B cell (primary cell): ENCODE measurements around the gene FAM53A. TPM values are rescaled to one million over a fixed set of nuclear protein-coding genes. Genes with fewer than 3 reads are reported as not detected.

Experiments used
- ATAC-seq: fragments of 200-7000 bp; cut with Tn5 transposase; one replicate; pipeline ENCODE4 v1.10.0; 2021; ENCODE audit warnings: low read depth, mild to moderate bottlenecking, moderate number of reproducible peaks, moderate library complexity
- CTCF ChIA-PET: fragments of 350-600 bp; sonication (Branson Sonifier 250); formaldehyde crosslinking; loops from one replicate; lab custom pipeline; 2021; ENCODE audit warnings: antibody characterized with exemption, inconsistent platforms; lab: Charles Lee
- POLR2A ChIA-PET: fragments of 350-600 bp; sonication (Branson Sonifier 250); formaldehyde crosslinking; loops from one replicate; lab custom pipeline; 2021; ENCODE audit warnings: antibody characterized with exemption; lab: Charles Lee
- DNase-seq: peaks from one replicate; pipeline ENCODE4 v3.0.0; 2013
- H2AFZ ChIP-seq: 2 replicates; pipeline ENCODE4 v1.6.1; 2012; ENCODE audit warnings: mild to moderate bottlenecking, low read depth, low read length; ENCODE audit not compliant: insufficient read depth, poor library complexity, severe bottlenecking
- H3K27ac ChIP-seq, 2 donors: 1 replicate in 1 of 2; 2 replicates in 1 of 2; pipeline ENCODE4 v1.5.1; 2012 to 2013; ENCODE audit warnings: low read length in 2 of 2, mild to moderate bottlenecking in 2 of 2, moderate library complexity in 1 of 2
- H3K27me3 ChIP-seq, 4 experiments: fragments of 200-600 bp in 1 of 4; sonication (generic) in 1 of 4; replicated peaks in 1 of 4; 1 replicate in 2 of 4; 2 replicates in 2 of 4; pipeline versions ENCODE4 v1.6.1 to v1.7.0; 2013 to 2016; ENCODE audit warnings: low read length in 3 of 4, mild to moderate bottlenecking in 2 of 4, mixed read lengths in 1 of 4, moderate library complexity in 1 of 4; ENCODE audit not compliant: insufficient read depth in 4 of 4, control insufficient read depth in 3 of 4; ENCODE audit errors: control extremely low read depth in 1 of 4
- H3K36me3 ChIP-seq, 2 experiments: replicated peaks in 1 of 2; 1 replicate in 1 of 2; 2 replicates in 1 of 2; pipeline versions ENCODE4 v1.6.1 to v1.7.1; 2013; ENCODE audit warnings: low read length in 1 of 2; ENCODE audit not compliant: insufficient read depth in 2 of 2, control insufficient read depth in 1 of 2; ENCODE audit errors: control extremely low read depth in 1 of 2, extremely low read depth in 1 of 2
- H3K4me1 ChIP-seq, 2 donors: fragments of 200-600 bp in 1 of 2; sonication (generic) in 1 of 2; 1 replicate in 1 of 2; 2 replicates in 1 of 2; pipeline versions ENCODE4 v1.5.1 to v1.6.1; 2013 to 2017; ENCODE audit warnings: low read length in 2 of 2; ENCODE audit not compliant: control insufficient read depth in 2 of 2, insufficient read depth in 2 of 2
- H3K4me2 ChIP-seq: replicated peaks from 2 replicates; pipeline ENCODE3; 2012; ENCODE audit warnings: mild to moderate bottlenecking, low read depth, low read length; ENCODE audit not compliant: poor library complexity, severe bottlenecking
- H3K4me3 ChIP-seq, 5 experiments: fragments of 200-600 bp in 1 of 5; sonication (generic) in 1 of 5; 1 replicate in 3 of 5; 2 replicates in 2 of 5; pipeline versions ENCODE4 v1.5.1 to v1.7.0; 2011 to 2016; ENCODE audit warnings: low read length in 4 of 5, mild to moderate bottlenecking in 4 of 5, low read depth in 2 of 5, control low read depth in 1 of 5, moderate library complexity in 1 of 5; ENCODE audit not compliant: insufficient read depth in 1 of 5; ENCODE audit errors: control extremely low read depth in 1 of 5, extremely low read depth in 1 of 5
- H3K79me2 ChIP-seq: fragments of 200-600 bp; sonication (generic); one replicate; pipeline ENCODE4 v1.6.0; 2016; ENCODE audit warnings: low read length; ENCODE audit not compliant: control insufficient read depth, insufficient read depth
- H3K9ac ChIP-seq: fragments of 200-600 bp; sonication (generic); 2 replicates; pipeline ENCODE4 v1.6.1; 2017; ENCODE audit warnings: mild to moderate bottlenecking, low read length, moderate library complexity
- H3K9me3 ChIP-seq, 3 donors: one replicate each; pipeline versions ENCODE4 v1.6.1 to v1.7.1; 2013; ENCODE audit warnings: low read length in 2 of 3; ENCODE audit not compliant: control insufficient read depth in 2 of 3, insufficient read depth in 1 of 3; ENCODE audit errors: control extremely low read depth in 1 of 3
- H4K20me1 ChIP-seq: 2 replicates; pipeline ENCODE4 v1.6.0; 2012; ENCODE audit warnings: mild to moderate bottlenecking, low read length; ENCODE audit not compliant: insufficient read depth, control insufficient read depth, poor library complexity, severe bottlenecking
- H3K27ac Mint-ChIP-seq: one replicate; pipeline ENCODE4 v1.8.0; 2021; ENCODE audit warnings: mixed read lengths
- H3K27me3 Mint-ChIP-seq: one replicate; pipeline ENCODE4 v1.8.0; 2021; ENCODE audit warnings: mixed read lengths
- H3K4me1 Mint-ChIP-seq: one replicate; pipeline ENCODE4 v1.8.0; 2021; ENCODE audit warnings: mixed read lengths
- H3K4me3 Mint-ChIP-seq: one replicate; pipeline ENCODE4 v1.8.0; 2021; ENCODE audit warnings: mixed read lengths
- H3K9me3 Mint-ChIP-seq: one replicate; pipeline ENCODE4 v1.8.0; 2022; ENCODE audit warnings: mixed read lengths; ENCODE audit not compliant: insufficient read depth
- CTCF ChIP-seq: fragments of 200-600 bp; IDR thresholded peaks from one replicate; pipeline ENCODE4 v1.8.0; 2022; ENCODE audit warnings: antibody characterized with exemption, mild to moderate bottlenecking
- EZH2 ChIP-seq: IDR thresholded peaks from 2 replicates; pipeline ENCODE4 v1.6.1; 2012; ENCODE audit warnings: borderline replicate concordance, low read depth, mild to moderate bottlenecking, moderate library complexity, low read length; ENCODE audit not compliant: insufficient read depth, poor library complexity, severe bottlenecking
- WGBS: methylation state at CpG from one replicate; pipeline ENCODE4 v1.1.5; 2013; ENCODE audit warnings: missing lambda C conversion rate; ENCODE audit not compliant: insufficient coverage; 5-methylcytosine and 5-hydroxymethylcytosine counted together
- intact Hi-C: fragments of 100-400 bp; cut with micrococcal nuclease; formaldehyde crosslinking; loops from one replicate; pipeline ENCODE4 v1.10.0; 2022
- polyA plus RNA-seq: library from polyadenylated mRNA; depleted of rRNA; stranded (reverse); fragments of >200 nt; gene quantifications from 2 replicates; pipeline ENCODE4 v1.2.3, GENCODE V29; 2012
- total RNA-seq, 2 donors: library from RNA; stranded (reverse); fragments of 120-200 nt in 1 of 2; gene quantifications; 1 replicate in 1 of 2; 2 replicates in 1 of 2; pipeline versions ENCODE4 v1.2.3 to v1.2.4, GENCODE V29; 2013 to 2022

Gene FAM53A
- total and polyA plus RNA-seq, 2 donors (not counting 1 experiment from before 2014, with no cell fraction given): 2.2 to 4.2 TPM

DNA sequence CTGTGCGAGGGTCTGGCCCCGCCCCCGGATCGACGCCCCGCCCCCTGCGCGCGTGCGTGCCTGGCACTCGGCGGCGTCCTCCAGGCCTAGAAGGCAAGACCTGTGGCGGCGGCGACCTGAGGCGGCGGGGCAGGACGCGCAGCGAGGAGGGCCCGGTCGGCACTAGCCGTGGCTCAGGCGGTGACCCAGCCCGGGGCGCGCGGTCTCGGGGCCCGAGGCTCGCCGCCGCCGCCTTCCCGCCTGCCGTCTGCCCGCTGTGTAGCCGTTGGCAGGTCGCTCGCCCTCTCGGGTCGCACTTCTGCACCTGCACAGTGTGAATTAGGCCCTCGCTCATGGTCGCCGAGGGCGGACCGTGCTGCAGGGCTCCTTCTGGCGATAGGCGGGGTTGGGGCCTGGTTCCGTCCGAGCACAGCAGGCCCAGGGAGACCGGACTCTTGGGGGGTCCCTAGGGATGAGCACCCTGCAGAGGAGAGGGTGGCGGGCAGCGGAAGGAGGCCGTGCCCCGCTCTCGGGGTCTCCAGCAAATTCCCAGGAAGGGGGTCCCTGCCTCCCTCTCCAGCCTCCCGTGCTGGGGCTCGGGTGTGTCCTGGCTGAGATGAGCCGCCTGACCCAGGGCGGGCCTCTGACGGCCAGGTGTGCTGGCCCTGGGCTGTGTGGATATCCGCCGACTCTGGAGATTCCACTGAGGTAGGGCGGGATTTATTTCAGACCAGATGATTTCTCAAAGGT is 557 bp upstream of the FAM53A start:
- intact Hi-C loops: loop anchor here (1.0 to 5.0 kb wide), 5 partner anchors 28 to 186 kb away; partner anchors contain the start of genes FGFR3 and SLBP
- Histone ChIP-seq H3K27me3 (no peaks in the 10 kb centered on the region), H3K27ac (no peak overlapping the region), H3K9ac (peak overlapping the region; percentile 55), H2AFZ (peak overlapping the region; percentile 78), H4K20me1 (no peaks in the 10 kb centered on the region), H3K4me2 (peak overlapping the region; percentile 77), H3K9me3 (peaks cover 0 to 3% (median 0%) of the 10 kb centered on the region in 3 donors), H3K4me1 (peaks cover 10 to 16% of the 10 kb centered on the region in 2 donors), H3K79me2 (no peaks in the 10 kb centered on the region), H3K4me3 (peak overlapping the region in 4 of 5 experiments; percentile 17 to 54 (median 44)), H3K36me3 (no peaks in the 10 kb centered on the region)
- Mint-ChIP-seq H3K27me3 (no peaks in the 10 kb centered on the region), H3K9me3 (no peaks in the 10 kb centered on the region), H3K4me3 (peak overlapping the region; percentile 71), H3K27ac (no peak overlapping the region), H3K4me1 (peaks cover 10% of the 10 kb centered on the region)
- DNase-seq: no peak
- TF ChIP-seq CTCF: no peak
- TF ChIP-seq EZH2: no peak
- ChIA-PET CTCF (interaction anchor here (2.2 kb wide), 1 partner anchor 9 kb away, joined by 13 read pairs; no protein-coding TSS in a partner anchor), POLR2A (no interaction called here)
- ATAC-seq: no peak
- WGBS: 33% methylated on average over 63 of the region's 66 CpGs

DNA sequence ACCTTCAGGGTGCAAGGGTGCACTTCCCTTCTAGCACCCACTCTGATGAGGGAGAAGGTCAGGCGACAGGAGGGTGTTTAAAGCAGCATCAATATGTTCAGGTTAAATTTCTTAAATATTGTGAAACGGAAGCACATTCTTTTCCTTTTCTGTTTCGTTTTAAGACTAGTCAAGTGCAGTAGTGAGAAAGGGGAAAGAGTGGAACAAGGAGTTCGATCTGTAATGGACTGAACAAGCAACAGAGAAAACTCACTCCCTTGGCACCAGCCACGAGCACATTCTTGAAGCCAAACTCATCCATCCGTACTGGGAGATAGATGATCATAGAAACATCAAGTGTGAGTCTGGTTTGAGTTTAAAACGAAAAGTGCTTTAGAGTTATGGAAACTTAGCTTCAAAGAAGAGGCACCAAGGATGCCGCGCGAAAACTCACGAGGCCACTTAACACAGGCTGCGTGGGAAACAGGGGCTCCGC is 815 bp downstream of the FAM53A start:
- Mint-ChIP-seq H3K4me3 (peak overlapping the region; percentile 94), H3K9me3 (no peaks in the 10 kb centered on the region), H3K27ac (peak overlapping the region; percentile 86), H3K27me3 (no peaks in the 10 kb centered on the region), H3K4me1 (peaks cover 10% of the 10 kb centered on the region)
- TF ChIP-seq EZH2 (no peak), CTCF (no peak)
- DNase-seq (no peak), ATAC-seq (no peak)
- Histone ChIP-seq H3K79me2 (no peaks in the 10 kb centered on the region), H3K4me3 (peak overlapping the region; percentile 45 to 78 (median 61)), H3K27ac (no peak overlapping the region), H3K27me3 (no peaks in the 10 kb centered on the region), H3K36me3 (no peaks in the 10 kb centered on the region), H3K4me2 (peak overlapping the region; percentile 77), H2AFZ (peak overlapping the region; percentile 84), H3K9me3 (peaks cover 0 to 3% (median 0%) of the 10 kb centered on the region in 3 donors), H3K9ac (peak overlapping the region; percentile 56), H4K20me1 (no peaks in the 10 kb centered on the region), H3K4me1 (peaks cover 10 to 16% of the 10 kb centered on the region in 2 donors)
- POLR2A ChIA-PET: interaction anchor here (0.9 kb wide), 2 partner anchors 29 to 41 kb away, joined by 3 to 4 read pairs; partner anchors contain the start of gene SLBP
- 1% methylated on average over 8 of the region's 13 CpGs for WGBS
- CTCF ChIA-PET: interaction anchor here (0.6 to 2.2 kb wide), 2 partner anchors 10 to 15 kb away, joined by 6 to 13 read pairs; no protein-coding TSS in a partner anchor
- intact Hi-C loops: loop anchor here (5.0 kb wide), 1 partner anchor 109 kb away; the partner anchor contains the start of gene FGFR3
